SU-DHL-6 (cell line): ENCODE results near the gene WFDC12.

Source experiments
- H2AFZ ChIP-seq: fragments of 200-600 bp; sonication (generic); 2 replicates; pipeline ENCODE4 v1.6.1; 2014; ENCODE audit warnings: low read depth, mild to moderate bottlenecking, moderate library complexity, mixed read lengths, antibody characterized with exemption, low read length; ENCODE audit not compliant: severe bottlenecking
- H3F3A ChIP-seq: fragments of 200-600 bp; shearing (Covaris generic); 2 replicates; pipeline ENCODE4 v1.6.0; 2016; ENCODE audit warnings: antibody characterized with exemption, mild to moderate bottlenecking; ENCODE audit not compliant: insufficient read depth
- H3K27ac ChIP-seq: fragments of 200-600 bp; sonication (generic); 2 replicates; pipeline ENCODE4 v1.5.1; 2016; ENCODE audit warnings: low read depth, mild to moderate bottlenecking, low read length, moderate library complexity, mixed read lengths
- H3K27me3 ChIP-seq: fragments of 200-600 bp; sonication (generic), shearing (Covaris generic); 2 replicates; pipeline ENCODE4 v1.6.0; 2014; ENCODE audit warnings: mild to moderate bottlenecking, low read length
- H3K36me3 ChIP-seq: fragments of 200-600 bp; sonication (generic); 2 replicates; pipeline ENCODE4 v1.6.1; 2014; ENCODE audit warnings: mild to moderate bottlenecking, low read length, mixed read lengths
- H3K4me2 ChIP-seq: fragments of 300-600, 200-600 bp; shearing (Covaris generic), sonication (generic); 2 replicates; pipeline ENCODE4 v1.6.0; 2014; ENCODE audit warnings: low read length, low read depth, mild to moderate bottlenecking; ENCODE audit not compliant: poor library complexity, severe bottlenecking
- H3K4me3 ChIP-seq: fragments of 200-600 bp; sonication (generic); 2 replicates; pipeline ENCODE4 v1.5.1; 2014; ENCODE audit warnings: antibody characterized with exemption, low read length, mild to moderate bottlenecking, mixed read lengths; ENCODE audit not compliant: insufficient read depth, poor library complexity, severe bottlenecking
- H3K79me2 ChIP-seq: fragments of 200-600 bp; sonication (generic); 2 replicates; pipeline ENCODE4 v1.6.1; 2014; ENCODE audit warnings: mild to moderate bottlenecking, low read length, moderate library complexity; ENCODE audit not compliant: insufficient read depth
- H3K9ac ChIP-seq: fragments of 200-600 bp; sonication (generic); 2 replicates; pipeline ENCODE4 v1.7.0; 2014; ENCODE audit warnings: mild to moderate bottlenecking, low read length
- H3K9me2 ChIP-seq: fragments of 200-600 bp; sonication (generic); replicated peaks from 2 replicates; pipeline ENCODE4 v1.6.1; 2014; ENCODE audit warnings: low read length; ENCODE audit not compliant: insufficient read depth
- H3K9me3 ChIP-seq: fragments of 200-600 bp; sonication (generic); 2 replicates; pipeline ENCODE4 v1.6.1; 2014; ENCODE audit warnings: low read length, mixed read lengths; ENCODE audit not compliant: insufficient read depth
- H4K20me1 ChIP-seq: fragments of 200-600 bp; sonication (generic); 2 replicates; pipeline ENCODE4 v1.6.1; 2014; ENCODE audit warnings: low read depth, mild to moderate bottlenecking, antibody characterized with exemption, low read length, moderate library complexity, mixed read lengths
- CTCF ChIP-seq: fragments of 200-600 bp; sonication (generic); IDR thresholded peaks from one replicate; pipeline ENCODE4 v1.5.1; 2017; ENCODE audit warnings: antibody characterized with exemption, mild to moderate bottlenecking, low read length, moderate library complexity; ENCODE audit not compliant: insufficient read depth, poor library complexity, severe bottlenecking
- EZH2phosphoT487 ChIP-seq: fragments of 200-600 bp; sonication (generic), shearing (Covaris generic); conservative IDR thresholded peaks from 2 replicates; pipeline ENCODE4 v1.6.1; 2018; ENCODE audit warnings: mild to moderate bottlenecking, antibody characterized with exemption, low read length, moderate library complexity, mixed read lengths

Gene WFDC12

GRCh38 chr20:45097485-45098102, 26.7 kb downstream of the WFDC12 start:
- H3K9me3 ChIP-seq = no peaks in the 10 kb centered on the region
- H3K4me3 ChIP-seq = no peak overlapping the region
- no peaks in the 10 kb centered on the region for H3F3A ChIP-seq
- no peak overlapping the region for H2AFZ ChIP-seq
- H3K36me3 ChIP-seq = no peaks in the 10 kb centered on the region
- TF ChIP-seq CTCF (no peak), EZH2phosphoT487 (no peak)
- no peaks in the 10 kb centered on the region for H4K20me1 ChIP-seq
- H3K4me2 ChIP-seq = no peak overlapping the region
- H3K27ac ChIP-seq = no peak overlapping the region
- no peaks in the 10 kb centered on the region for H3K9me2 ChIP-seq
- no peaks in the 10 kb centered on the region for H3K79me2 ChIP-seq
- H3K27me3 ChIP-seq = no peaks in the 10 kb centered on the region
- H3K9ac ChIP-seq = no peak overlapping the region

GRCh38 chr20:45096781-45097180, 27.5 kb downstream of the WFDC12 start:
- Histone ChIP-seq H4K20me1 (no peaks in the 10 kb centered on the region), H3K27ac (no peak overlapping the region), H3F3A (no peaks in the 10 kb centered on the region), H3K79me2 (no peaks in the 10 kb centered on the region), H3K9me2 (no peaks in the 10 kb centered on the region), H3K4me2 (no peak overlapping the region), H3K4me3 (no peak overlapping the region), H3K27me3 (no peaks in the 10 kb centered on the region), H2AFZ (no peak overlapping the region), H3K9me3 (no peaks in the 10 kb centered on the region), H3K9ac (no peak overlapping the region), H3K36me3 (no peaks in the 10 kb centered on the region)
- TF ChIP-seq CTCF = no peak
- TF ChIP-seq EZH2phosphoT487 = no peak

GRCh38 chr20:45095805-45096238, 28.4 kb downstream of the WFDC12 start:
- H4K20me1 ChIP-seq = no peaks in the 10 kb centered on the region
- no peaks in the 10 kb centered on the region for H3K79me2 ChIP-seq
- H3K9ac ChIP-seq = no peak overlapping the region
- H2AFZ ChIP-seq = no peak overlapping the region
- H3F3A ChIP-seq = no peaks in the 10 kb centered on the region
- H3K9me3 ChIP-seq = no peaks in the 10 kb centered on the region
- H3K4me2 ChIP-seq = no peak overlapping the region
- 0 out of 2 replicates have a peak overlapping the region, but pooled peaks have one; percentile 27 for H3K27ac ChIP-seq
- TF ChIP-seq EZH2phosphoT487 (no peak), CTCF (peak; percentile 68)
- no peaks in the 10 kb centered on the region for H3K36me3 ChIP-seq
- no peaks in the 10 kb centered on the region for H3K27me3 ChIP-seq
- no peaks in the 10 kb centered on the region for H3K9me2 ChIP-seq
- no peak overlapping the region for H3K4me3 ChIP-seq
